HG03135 (cell line): ENCODE results near the gene SLC12A6.
"Not testable (repeated sequence)": the region's sequence is repeated elsewhere in the genome, so short reads cannot be mapped to it uniquely, and the experiment has no call there.

Experiments
- ATAC-seq: cut with Tn5 transposase; IDR thresholded peaks from one replicate; pipeline ENCODE4 v1.9.1; 2021; ENCODE audit warnings: mild to moderate bottlenecking, moderate library complexity; ENCODE audit not compliant: unreplicated experiment

SLC12A6 gene

GRCh38 chr15:34209421-34210282 lies 127.9 kb downstream of the SLC12A6 start, which contains the start of gene KATNBL1:
Gene KATNBL1, minus strand, starts transcription at chr15:34210096. Its CDS starts 46,420 bp downstream, at chr15:34163676.
- ATAC-seq: peak; percentile 94

GRCh38 chr15:34206011-34206410 lies 131.6 kb downstream of the SLC12A6 start:
- ATAC-seq: no peak

GRCh38 chr15:34203936-34204335 lies 133.6 kb downstream of the SLC12A6 start:
- ATAC-seq: no peak

GRCh38 chr15:34203305-34203704 lies 134.3 kb downstream of the SLC12A6 start:
- ATAC-seq: no peak

- ATAC-seq: not testable (repeated sequence)
Observed at GRCh38 chr15:34193272-34193671, 144.3 kb downstream of the SLC12A6 start.

GRCh38 chr15:34188711-34189110 lies 148.9 kb downstream of the SLC12A6 start:
- no peak for ATAC-seq

- ATAC-seq: no peak
Observed at GRCh38 chr15:34185666-34186065, 151.9 kb downstream of the SLC12A6 start.

GRCh38 chr15:34182942-34183341 lies 154.6 kb downstream of the SLC12A6 start:
- ATAC-seq: no peak
